SK-N-DZ (cell line): ENCODE measurements around the gene DMXL2.
A peak's percentile ranks its signal among the peaks of the same experiment; 100 is the strongest.

Experiments
- DNase-seq: peaks from one replicate; pipeline ENCODE4 v3.0.0-alpha.2; 2015; ENCODE audit warnings: low spot score

DMXL2 gene

DNA sequence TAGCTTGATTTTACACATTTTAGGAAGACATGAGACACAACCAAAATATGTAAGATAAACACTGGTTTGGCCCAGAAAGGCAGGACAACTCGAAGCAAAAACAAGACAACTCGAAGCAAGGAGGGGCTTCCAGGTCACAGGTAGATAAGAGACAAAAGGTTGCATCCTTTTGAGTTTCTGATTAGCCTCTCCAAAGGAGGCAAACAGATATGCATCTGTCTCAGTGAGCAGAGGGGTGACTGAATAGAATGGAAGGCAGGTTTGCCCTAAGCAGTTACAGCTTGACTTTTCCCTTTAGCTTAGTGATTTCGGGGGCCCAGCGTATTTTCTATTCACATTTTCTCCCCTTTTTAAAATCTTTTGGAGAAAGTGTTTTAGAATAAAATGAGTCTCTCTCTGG lies 206.4 kb downstream of the DMXL2 start:
- no peak for DNase-seq

DNA sequence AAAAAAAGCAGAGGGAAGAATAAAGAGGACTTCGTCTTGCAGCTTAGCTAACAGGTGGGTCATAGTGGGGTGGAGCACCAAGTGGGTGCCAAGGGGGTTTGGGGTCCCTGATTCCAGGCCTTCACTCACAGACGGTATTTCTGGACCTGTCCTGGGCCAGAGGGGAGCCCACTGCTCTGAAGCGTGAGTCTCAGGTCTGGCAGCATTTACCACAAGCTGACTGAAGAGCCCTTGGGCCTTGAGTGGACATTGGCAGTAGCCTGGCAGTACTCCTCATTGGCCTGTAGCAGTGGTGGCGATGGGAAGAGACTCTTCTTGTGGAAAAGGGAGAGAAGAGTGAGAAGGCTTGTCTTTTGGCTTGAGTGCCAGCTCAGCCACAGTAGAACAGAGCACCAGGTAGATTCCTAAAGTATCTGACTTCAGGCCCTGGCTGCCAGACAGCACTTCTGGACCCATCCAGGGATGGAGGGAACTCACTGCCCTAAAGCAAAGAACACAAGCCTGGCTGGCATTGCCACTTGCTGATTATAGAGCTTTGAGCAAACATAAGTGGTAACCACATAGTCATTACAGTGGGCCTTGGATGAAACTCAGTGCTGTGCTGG lies 208.2 kb downstream of the DMXL2 start:
- no peak for DNase-seq

DNA sequence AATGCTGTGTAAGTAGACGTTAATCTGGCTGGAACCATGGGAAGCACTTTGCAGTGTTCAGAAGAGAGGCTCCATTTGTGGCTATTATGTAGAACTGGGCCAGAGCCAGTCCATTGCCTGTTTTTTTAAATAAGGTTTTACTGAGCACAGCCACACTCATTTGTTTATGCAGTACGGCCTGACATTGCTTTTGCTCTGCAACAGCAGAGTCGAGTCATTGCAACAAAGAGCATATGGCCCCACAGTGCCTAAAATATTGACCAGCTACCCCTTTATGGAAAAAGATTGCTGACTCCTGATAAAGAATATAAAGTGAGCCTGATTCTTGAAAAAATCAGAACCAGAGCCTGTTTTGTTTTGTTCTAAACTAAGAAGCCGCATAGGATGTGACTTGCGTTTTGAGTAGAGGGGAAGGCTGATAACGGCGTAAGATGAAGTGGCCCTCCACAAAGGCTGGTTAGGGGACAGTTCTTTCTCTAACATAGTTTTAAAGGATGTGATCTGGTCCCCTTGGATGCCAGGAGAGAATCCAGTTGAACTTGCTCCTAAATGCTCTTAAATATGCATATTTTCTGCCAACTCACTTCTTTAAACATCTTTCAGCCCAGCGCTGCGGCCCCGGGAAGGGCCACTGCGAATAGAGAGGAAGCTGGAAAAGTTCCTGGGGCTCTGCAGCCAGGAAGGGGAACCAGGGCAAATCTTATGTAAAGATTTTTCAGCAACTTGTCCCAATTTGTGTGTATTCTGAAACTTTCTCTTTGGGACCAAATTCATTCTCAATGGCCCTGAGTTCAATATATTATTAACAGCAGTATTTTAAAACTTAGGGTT lies 216.7 kb downstream of the DMXL2 start:
- no peak for DNase-seq

DNA sequence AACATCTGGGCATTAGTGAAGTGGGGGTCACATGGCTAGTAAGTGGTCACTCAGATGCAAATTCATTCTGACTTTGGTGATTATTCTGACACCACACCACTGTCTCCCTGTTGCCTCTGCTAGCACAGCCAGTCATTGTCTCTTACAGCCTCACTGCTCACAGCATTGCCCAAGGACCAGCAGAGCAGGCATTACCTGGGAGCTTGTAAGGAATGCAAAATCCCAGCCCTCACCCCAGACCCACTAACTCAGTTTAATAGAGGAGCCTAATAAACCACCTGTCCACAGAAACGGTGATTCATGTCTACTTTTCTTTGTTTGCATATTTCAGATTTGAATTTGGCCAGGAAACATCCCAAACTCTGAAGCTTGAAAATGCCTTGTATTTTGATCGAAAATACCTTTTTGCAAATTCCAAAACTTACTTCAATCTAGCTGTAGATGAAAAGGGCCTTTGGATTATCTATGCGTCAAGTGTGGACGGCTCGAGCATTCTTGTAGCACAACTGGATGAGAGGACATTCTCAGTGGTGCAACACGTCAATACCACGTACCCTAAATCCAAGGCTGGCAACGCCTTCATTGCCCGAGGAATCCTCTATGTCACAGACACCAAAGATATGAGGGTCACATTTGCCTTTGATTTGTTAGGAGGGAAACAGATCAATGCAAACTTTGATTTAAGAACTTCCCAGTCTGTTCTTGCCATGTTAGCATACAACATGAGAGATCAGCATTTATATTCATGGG lies 218.4 kb downstream of the DMXL2 start:
- DNase-seq = no peak

DNA sequence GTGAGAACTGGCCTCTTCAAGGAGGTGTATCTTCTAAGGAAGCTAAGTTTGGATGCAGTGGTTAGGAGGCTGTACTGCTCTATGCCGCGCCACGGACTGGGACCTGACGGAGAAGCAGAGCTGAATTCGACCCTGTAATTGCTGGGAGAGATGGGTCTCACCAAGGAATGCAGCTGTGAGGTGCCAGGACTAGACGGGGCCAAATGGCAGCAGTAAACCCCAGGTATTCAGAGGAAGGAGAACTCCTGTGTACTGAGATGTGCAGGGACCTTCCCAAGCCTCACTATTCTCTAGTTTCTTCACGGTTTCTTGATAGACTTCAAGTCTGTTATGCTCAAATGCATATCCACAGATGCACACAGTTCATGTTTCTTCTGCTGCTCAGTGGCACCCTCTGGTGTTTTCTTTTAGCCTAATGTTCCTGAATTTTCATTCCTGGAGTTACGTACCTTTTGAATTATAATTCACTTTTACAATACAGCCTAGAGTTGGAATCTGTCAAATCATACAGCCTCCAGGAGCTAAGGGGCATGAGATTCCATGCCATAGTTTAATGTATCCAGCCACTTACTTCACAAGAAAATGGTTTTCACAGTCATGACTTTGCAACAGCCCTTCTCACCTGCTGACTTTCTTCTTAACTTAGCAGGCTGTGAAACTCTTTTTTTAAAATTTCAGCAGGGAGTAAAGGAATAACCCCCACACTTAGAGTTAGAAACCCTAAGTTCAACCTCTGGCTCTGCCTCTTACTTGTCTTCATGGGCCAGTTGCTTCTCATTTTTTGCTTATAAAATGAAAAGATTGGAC lies 219.3 kb downstream of the DMXL2 start:
- DNase-seq = peak; percentile 28

DNA sequence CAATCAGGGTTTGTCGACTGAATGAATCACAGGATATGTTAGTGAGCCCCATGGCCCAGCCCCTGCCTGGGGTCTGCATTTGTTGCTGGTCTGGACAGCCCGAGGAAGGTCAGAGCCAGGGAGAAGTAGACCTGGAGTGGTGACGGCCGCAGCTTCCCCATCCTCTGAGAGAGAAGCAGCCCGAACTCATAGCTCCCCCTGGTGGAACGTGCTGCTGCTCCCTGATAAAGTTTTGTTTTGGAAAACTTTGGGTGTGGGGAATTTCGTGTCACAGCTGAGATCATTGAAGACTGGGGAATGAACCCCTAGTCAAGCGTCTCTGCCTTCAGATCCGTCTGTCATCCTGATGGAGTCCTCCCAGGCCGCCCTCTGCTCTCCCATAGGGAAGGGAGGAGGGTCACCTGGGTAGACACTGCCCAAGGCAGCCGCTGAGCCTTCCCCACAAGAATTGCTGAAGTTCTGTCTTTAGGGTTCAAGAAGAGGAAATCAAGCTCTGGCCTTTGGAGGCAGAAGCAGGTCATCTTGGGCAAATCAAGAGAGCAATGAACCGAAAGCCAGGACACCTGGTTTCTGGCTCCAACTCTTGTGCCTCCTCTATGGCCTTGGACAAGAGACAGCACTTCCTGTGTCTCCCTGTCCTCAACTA lies 220.6 kb downstream of the DMXL2 start:
- DNase-seq = no peak

DNA sequence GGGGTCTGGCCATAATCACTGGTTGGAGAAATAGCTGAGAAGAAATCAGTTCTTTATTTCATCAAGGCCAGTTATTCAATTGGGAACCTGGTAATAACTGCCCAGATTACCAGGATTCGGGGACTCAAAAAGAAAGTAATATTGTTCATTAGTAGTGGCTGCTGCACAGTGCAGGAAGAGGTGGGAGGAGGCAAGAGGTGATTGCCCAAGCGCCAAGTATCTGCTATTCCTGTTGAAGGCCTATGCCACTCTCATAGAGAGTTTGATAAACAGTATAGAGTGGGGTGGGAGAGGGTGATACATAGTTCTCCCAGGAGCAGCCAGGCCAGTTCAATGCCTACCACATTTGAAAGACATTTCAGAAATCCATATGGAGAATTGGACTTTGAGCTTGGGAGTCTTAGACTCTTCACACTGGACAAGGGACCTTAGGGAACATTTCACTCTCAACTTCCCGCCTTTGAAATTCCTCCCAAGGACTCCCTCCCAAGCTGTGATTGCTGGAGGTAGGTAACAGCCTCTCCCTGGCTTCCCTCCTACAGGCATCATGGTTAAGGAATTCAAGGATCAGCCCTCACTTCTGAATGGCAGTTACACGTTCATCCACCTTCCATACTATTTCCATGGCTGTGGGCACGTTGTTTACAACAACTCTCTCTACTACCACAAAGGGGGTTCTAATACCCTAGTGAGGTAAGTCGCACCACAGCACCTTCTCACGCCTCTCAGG lies 221.4 kb downstream of the DMXL2 start:
- no peak for DNase-seq

DNA sequence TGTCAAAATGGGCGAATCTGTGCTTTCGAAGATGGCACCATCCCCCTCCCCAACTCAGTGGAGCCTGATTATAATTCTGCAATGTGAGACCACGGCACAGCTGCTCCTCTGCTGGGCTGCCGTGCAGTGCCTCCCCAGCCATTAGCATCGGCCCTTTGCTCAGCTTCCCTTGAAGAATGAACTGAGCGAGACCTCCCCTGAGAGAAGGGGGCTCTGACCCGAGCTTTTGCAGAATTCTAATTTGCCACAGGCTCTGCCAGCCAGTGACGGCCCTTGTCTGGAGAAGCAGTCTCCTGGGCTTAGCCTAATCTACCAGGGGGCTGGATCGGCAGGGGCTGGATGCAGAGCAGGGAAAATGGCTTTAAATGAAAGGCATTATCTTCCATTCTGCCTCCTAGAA lies 223.9 kb downstream of the DMXL2 start:
- no peak for DNase-seq
